NB4 (cell line): ENCODE data around the gene PIF1.

Source experiments
- DNase-seq: peaks from one replicate; pipeline ENCODE4 v3.0.0; 2010; ENCODE audit warnings: low read depth
- H3K4me3 ChIP-seq: one replicate; pipeline ENCODE4 v1.5.1; 2011; ENCODE audit warnings: mild to moderate bottlenecking, low read depth, low read length, moderate library complexity
- MYC ChIP-seq: IDR thresholded peaks from 2 replicates; pipeline ENCODE4 v1.6.1; 2011; ENCODE audit warnings: low read depth, low read length
- POLR2A ChIP-seq: IDR thresholded peaks from 2 replicates; pipeline ENCODE4 v1.6.1; 2011; ENCODE audit warnings: mild to moderate bottlenecking; ENCODE audit not compliant: insufficient read length; ENCODE audit errors: extremely low read depth
- TF ChIP-seq, protein P1 (sequence below): IDR thresholded peaks from one replicate; pipeline ENCODE4 v1.5.1; 2012; ENCODE audit warnings: low read depth, low read length
- TF ChIP-seq, protein P2 (sequence below): IDR thresholded peaks from 2 replicates; pipeline ENCODE4 v1.6.1; 2011; ENCODE audit warnings: low read depth, low read length

The PIF1 gene

DNA sequence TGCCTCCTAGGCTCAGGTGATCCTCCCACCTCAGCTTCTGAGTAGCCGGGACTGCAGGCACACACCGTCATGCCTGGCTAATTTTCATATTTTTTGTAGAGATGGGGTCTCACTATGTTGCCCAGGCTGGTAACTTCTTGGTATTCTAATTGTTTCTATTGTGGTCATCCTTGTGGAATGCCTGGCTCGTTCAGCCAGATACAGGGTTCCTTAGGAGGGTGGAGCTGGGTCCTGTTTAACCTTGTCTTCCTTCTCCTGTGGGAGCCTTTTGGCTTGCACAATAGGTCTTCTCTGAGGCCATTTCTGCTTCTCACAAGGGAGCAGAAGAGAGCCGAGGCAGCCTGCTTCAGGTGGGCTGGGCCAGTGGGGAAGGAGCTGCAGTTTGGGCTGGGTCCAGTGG is 32.0 kb upstream of the PIF1 start:
- DNase-seq, result no peak

DNA sequence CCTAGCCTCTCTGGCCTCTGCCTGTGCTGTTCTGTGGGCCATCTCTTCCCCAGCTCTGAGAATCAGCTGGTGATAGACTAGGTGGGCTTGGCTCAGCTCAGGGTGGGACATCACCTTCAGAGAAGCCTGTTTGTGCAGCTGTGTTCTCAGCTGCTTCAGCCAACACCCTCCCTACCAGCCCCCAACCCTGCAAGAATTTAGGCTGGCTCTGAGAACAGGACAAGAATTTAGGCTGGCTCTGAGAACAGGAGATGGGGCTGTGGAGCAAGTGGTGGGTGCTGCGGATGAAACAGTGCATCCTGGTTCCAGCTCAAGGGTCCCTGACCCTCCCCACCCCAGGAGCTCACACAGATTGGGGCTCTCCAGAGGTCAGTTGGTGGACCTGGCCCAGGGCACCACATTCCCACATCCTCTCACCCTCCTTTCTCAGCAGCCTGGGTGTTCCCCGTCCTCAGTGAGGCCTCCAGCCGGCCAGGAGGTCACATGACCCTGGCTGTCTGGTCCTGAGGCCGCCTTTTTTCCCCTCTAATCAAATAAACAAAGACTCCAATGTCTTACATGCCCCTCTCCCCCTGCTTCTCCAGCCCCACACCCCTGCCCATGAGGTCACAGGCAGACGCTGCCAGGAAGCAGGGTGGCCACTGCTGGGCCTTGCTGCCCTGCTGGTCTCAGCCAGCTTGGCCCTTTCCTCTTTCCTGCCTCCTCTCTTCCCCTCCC is 31.1 kb upstream of the PIF1 start:
- no peak overlapping the region for H3K4me3 ChIP-seq
- TF ChIP-seq MYC (no peak), POLR2A (no peak)
- TF ChIP-seq, protein P1, sequence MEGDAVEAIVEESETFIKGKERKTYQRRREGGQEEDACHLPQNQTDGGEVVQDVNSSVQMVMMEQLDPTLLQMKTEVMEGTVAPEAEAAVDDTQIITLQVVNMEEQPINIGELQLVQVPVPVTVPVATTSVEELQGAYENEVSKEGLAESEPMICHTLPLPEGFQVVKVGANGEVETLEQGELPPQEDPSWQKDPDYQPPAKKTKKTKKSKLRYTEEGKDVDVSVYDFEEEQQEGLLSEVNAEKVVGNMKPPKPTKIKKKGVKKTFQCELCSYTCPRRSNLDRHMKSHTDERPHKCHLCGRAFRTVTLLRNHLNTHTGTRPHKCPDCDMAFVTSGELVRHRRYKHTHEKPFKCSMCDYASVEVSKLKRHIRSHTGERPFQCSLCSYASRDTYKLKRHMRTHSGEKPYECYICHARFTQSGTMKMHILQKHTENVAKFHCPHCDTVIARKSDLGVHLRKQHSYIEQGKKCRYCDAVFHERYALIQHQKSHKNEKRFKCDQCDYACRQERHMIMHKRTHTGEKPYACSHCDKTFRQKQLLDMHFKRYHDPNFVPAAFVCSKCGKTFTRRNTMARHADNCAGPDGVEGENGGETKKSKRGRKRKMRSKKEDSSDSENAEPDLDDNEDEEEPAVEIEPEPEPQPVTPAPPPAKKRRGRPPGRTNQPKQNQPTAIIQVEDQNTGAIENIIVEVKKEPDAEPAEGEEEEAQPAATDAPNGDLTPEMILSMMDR, result no peak
- TF ChIP-seq, protein P2, sequence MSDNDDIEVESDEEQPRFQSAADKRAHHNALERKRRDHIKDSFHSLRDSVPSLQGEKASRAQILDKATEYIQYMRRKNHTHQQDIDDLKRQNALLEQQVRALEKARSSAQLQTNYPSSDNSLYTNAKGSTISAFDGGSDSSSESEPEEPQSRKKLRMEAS, result no peak
- no peak for DNase-seq

More for the DNA sequence above, 32.0 kb upstream of the PIF1 start:
- TF ChIP-seq MYC (no peak), POLR2A (no peak)
- TF ChIP-seq, protein P1, result no peak
- TF ChIP-seq, protein P2, result no peak
- H3K4me3 ChIP-seq, result no peak overlapping the region

DNA sequence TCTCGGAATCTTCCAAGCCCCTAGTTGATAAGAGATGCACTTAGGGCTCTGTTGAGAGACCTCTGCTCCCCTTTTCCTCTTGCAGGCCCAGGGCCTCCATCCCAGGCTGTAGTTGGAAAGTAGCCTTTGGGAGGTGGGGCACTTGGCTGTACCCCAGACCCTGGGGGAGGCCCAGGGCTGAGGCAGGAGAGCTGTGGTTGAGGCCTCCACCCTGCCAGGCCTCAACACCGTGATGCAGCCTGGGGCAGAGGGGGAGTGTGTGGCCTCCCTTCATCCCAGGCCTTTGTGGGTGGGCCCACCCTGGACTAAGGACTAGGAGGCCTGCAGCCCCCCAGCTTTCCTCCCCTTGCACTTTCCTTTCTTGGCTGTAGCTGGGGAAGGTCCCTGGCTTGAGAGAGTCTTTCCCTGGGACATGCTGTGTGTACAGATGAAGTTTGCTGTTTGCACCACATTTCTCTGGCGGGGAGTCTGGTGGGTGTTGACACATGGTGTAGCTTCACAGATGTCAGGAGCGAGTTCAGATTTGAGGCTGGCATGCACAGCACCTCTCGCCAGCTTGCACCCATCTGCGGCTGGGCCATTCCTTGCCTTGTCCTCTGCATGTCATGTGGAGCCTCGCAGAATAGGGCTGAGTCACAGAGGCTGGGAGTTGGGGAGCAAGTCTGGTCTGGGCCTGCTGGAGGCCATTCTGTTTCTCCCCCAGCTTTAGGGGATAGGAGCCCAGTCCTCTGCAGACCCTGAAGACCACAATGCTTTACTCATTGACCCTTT is 29.9 kb upstream of the PIF1 start:
- no peak for DNase-seq
- TF ChIP-seq, protein P2, result no peak
- no peak for TF ChIP-seq POLR2A
- TF ChIP-seq, protein P1, result no peak
- TF ChIP-seq MYC, result no peak
- no peak overlapping the region for H3K4me3 ChIP-seq

DNA sequence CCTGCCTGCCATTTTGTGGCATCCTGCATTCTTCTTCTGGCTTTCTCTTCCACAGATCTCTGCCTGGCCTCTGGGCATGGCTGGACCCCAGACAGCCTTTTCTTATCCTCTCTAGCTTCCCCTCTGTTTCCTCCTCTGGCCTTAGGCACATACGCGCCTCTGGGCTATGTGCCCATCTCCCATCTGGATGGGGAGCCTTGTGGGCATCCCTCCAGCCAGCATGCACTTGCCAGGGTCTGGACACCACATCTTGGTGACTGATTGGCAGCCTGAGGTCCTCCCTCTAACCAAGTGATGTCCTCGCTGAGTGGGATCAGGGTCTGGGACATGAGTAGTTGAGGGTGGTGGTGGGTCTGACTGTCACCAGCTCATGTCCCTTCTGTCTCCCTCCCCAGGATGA is 29.1 kb upstream of the PIF1 start:
- TF ChIP-seq, protein P1, result no peak
- TF ChIP-seq, protein P2, result no peak
- no peak for TF ChIP-seq MYC
- TF ChIP-seq POLR2A, result no peak
- DNase-seq, result no peak
- no peak overlapping the region for H3K4me3 ChIP-seq

DNA sequence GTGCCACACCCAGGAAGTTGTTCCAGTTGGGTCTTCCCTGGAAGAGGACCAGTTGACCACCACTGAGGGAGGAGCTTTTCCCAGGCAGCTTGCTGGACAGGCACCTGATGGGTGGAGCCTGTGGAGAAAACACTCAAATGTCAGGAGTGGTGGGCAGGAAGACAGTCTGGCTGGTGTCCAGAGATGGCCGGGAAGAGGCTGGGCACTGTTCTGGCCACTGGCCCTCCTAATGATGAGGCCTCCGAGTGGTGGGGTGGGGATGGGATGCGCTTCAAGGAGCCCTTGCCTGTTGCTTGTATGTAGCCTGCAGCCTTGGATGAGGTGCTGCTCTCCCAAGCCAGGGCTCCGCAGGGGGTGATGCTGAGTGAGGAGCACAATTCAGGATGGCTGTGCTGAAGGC is 28.6 kb upstream of the PIF1 start:
- DNase-seq, result no peak
- H3K4me3 ChIP-seq, result no peak overlapping the region
- TF ChIP-seq MYC (no peak), POLR2A (no peak)
- TF ChIP-seq, protein P2, result no peak
- TF ChIP-seq, protein P1, result no peak
